GM12864 (cell line): ENCODE results near the gene ARRB1.

Experiments used
- DNase-seq: peaks from one replicate; pipeline ENCODE4 v3.0.0-alpha.2; 2011; ENCODE audit warnings: low read depth
- H3K4me3 ChIP-seq: 2 replicates; pipeline ENCODE4 v1.5.1; 2011; ENCODE audit warnings: mild to moderate bottlenecking, low read depth, low read length, control low read depth
- TF ChIP-seq, protein P1 (sequence below): IDR thresholded peaks from 2 replicates; pipeline ENCODE4 v1.5.1; 2011; ENCODE audit warnings: low read depth, mild to moderate bottlenecking, moderate library complexity, low read length, control low read depth, inconsistent platforms; ENCODE audit errors: missing control alignments

ARRB1 gene

DNA sequence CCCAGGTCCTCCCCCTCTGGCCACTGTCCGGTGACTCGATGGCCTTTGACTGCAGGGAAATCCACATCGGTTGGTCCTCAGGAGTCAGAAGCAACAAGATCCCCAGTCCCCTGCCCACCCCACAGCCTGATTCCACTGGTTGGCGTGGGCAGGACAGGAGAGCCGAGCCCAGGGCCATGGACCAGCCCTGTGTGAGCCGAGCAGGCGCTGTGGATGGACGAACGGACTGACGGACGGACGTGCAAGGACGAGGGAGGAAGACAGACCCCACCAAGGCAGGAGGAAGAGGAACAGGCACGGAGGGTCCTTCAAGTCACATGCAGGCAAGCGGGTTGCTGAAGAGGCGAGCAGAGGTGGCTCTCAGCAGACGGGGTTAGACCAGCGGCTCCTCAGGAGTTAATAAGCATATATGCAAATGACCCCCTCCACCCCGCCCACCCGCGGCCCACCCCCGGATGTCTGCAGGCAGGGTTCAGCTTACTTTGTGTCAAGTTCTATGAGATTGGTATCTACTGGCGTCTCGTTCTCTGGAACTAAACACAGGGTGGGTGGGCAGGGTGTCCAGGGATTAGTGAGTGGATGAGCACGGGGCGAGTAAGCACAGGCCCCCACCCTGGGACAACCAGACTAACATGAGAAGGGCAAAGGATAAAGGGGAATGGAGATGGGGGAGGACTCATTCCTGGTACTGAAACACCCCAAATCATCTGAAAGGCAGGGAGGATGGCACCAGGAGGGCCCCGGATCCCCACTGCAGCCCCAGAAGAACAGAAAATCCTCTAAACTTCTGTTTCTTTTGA lies 84.1 kb downstream of the ARRB1 start:
- H3K4me3 ChIP-seq = no peak overlapping the region
- no peak for DNase-seq
- TF ChIP-seq, protein P1, sequence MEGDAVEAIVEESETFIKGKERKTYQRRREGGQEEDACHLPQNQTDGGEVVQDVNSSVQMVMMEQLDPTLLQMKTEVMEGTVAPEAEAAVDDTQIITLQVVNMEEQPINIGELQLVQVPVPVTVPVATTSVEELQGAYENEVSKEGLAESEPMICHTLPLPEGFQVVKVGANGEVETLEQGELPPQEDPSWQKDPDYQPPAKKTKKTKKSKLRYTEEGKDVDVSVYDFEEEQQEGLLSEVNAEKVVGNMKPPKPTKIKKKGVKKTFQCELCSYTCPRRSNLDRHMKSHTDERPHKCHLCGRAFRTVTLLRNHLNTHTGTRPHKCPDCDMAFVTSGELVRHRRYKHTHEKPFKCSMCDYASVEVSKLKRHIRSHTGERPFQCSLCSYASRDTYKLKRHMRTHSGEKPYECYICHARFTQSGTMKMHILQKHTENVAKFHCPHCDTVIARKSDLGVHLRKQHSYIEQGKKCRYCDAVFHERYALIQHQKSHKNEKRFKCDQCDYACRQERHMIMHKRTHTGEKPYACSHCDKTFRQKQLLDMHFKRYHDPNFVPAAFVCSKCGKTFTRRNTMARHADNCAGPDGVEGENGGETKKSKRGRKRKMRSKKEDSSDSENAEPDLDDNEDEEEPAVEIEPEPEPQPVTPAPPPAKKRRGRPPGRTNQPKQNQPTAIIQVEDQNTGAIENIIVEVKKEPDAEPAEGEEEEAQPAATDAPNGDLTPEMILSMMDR = no peak

DNA sequence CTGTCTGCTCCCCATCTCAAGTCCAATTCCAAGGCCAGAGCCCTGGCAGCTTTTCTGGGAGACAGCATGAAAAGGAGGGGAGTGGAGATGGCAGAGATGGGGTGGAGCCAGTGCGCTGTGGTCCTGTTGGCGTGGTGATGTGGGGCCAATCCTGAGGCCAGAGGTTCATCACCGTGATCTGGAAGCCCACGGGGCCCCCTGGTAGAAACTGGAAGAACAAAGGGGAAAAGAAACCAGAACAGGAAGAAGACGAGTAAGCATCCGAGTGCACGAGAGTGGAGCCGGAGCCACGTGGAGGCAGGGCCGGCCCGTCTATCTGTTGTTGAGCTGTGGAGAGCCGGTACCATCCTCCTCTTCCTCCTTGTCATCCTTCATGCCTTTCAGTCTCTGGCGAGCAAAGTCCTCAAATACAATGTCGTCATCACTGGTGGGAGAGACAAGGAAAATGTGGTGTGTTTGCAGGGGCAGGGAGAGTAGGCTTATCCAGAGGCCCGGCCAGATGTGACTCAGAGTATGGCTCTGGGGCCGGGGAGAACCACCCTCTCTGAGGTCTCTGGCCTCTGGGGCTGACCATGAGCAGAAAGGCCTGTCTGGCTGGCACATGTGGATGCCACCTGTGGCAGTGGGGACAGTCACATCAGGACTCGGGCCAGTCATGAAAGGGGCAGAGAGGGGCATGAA lies 85.5 kb downstream of the ARRB1 start:
- no peak for DNase-seq
- TF ChIP-seq, protein P1 = no peak

DNA sequence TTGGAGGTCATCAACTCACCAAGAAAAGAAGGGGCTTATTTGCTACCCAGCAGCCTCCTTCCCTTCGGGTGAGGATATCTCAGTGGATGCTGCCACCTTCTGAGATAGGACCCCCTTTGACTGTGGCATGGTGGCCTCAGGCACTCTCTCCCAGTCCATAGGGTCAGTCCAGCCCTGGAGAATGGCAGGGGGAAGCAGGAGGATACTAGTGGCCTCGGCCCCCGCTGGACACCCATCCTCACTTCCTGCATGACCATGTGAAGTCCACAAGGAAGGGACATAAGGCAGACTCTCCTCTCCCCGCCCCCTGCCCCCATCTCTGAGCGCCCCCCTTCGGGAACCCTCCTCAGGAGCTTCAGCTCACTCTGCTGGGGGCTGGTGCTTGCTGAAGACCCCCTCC lies 86.5 kb downstream of the ARRB1 start:
- no peak for DNase-seq
- TF ChIP-seq, protein P1 = no peak
- H3K4me3 ChIP-seq = no peak overlapping the region

More for the DNA sequence above, 85.5 kb downstream of the ARRB1 start:
- H3K4me3 ChIP-seq = no peak overlapping the region

DNA sequence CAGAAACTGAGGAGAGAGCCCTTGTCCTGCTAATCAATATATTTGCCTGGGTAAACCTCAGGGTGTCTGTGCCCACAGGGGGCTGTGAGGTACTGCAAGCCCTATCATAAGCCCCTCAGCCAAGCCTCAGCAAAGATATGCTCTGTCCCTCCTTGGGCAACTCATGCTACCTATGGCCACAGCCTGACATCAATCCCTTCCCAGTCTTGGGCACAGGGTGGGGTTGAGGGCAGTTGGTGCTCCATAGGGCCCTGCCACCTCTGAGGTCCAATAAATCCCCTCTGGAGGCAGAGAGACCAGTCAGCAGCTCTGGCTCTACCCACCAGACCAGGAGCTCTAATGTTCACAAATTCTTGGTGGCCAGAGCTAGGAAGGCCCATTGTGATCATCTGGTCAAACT lies 87.1 kb downstream of the ARRB1 start:
- H3K4me3 ChIP-seq = no peak overlapping the region
- DNase-seq = no peak
- TF ChIP-seq, protein P1 = no peak

DNA sequence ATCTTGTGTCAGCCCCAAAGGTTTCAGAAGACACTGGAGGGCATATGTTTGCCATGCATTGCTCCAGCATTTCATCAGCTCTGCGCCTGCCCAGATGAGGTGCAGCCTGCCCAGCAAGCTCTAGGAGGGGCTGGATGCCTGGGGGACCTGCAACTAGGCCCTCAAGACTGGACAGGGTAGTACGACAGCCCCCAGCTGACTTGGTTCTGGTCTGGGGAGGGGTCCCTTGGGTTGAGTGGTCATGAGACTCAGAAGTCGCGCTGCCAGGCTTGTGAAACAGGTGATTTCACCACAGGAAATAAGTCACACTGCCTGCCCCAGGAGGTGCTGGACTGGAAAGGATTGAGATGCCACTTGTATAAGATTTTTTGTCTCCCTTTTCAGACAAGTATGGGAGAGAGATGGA lies 87.5 kb downstream of the ARRB1 start:
- TF ChIP-seq, protein P1 = no peak
- DNase-seq = no peak
- H3K4me3 ChIP-seq = no peak overlapping the region

DNA sequence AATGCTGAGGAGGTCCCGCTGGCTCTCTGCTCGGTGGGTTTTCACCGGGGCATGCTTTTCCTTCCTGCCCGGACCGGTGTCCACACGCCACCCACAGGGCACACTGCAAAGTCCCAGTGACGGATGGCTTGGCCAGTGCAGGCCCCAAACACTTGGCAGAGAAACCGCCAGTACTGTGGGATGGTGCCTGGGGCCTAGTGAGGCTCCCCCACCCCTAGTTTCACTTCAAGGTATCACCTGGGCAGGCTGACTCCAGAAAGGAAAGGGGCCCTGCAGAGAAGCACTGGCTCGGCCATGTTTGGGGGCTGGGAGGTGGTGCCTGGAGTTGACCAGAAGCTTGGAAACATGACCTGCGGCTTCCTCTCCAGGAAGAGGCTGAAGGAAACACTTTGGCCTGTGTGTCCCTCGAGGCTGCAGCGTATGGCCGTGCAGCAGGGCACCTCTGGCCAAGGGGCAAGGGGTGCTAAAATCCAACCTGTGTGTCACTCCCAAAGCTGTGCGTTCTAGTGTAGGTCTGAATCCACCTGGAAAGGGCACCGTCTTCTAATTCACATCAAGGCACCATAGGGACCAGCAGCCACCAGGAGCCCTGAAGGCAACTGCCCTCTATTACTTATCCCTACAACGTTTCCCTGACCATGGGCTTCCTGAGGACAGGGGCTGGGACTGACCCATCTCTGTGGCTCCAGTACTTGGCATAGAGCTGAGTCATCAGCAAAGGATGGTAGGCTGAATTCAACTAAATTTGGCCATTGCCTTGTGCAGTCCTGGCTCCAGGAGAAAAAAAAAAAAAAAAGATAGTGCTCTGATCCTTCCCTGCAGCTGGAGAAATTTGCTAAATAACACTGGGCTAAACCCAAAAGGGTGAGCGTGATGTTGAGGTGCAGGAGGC lies 88.3 kb downstream of the ARRB1 start:
- TF ChIP-seq, protein P1 = no peak
- no peak for DNase-seq
- no peak overlapping the region for H3K4me3 ChIP-seq
